ENCODE results near the gene MAN2A1. TPM values are rescaled to one million over a fixed set of nuclear protein-coding genes. Genes with fewer than 3 reads are reported as not detected.
A peak's percentile ranks its signal among the peaks of the same experiment; 100 is the strongest.

The MAN2A1 gene
- total RNA-seq, 1 experiment from 2014 or later: 78.0 TPM

DNA sequence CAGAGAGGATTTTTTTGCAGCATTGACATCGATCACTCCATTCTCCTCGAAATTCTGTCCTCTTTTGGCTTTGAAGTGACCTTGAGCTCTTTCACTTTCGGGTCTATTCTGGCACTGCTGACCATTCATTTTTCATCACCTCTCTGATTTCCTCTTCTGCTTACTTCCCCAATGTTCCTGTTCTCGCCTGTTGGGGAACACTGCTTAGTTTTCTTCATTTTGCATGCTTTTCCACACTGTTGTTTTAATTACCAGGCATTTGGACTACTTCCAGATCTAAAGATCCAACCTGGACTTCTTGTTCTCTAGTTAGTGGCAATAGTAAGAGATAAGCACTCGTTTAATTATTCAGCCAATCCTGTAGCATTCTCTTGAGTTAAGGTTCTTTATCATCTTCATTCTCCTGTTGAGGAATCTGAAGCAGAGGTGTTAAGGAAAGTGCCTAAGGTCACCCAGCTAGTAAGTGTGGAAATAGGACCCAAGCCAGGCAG lies 53.4 kb downstream of the MAN2A1 start:
- peaks cover 5% of the 10 kb centered on the region; the same call in 1 of the 2 replicates for H3K79me2 ChIP-seq (ENCODE audit: insufficient read depth, low read length)
- H3K4me1 Mint-ChIP-seq: peaks cover 72 to 75% of the 10 kb centered on the region in 2 experiments
- no peak overlapping the region for H3K4me2 ChIP-seq (ENCODE audit: insufficient read depth, insufficient read length, low read length)

More for the DNA sequence above, 53.4 kb downstream of the MAN2A1 start:
- no peaks in the 10 kb centered on the region for H3K27me3 ChIP-seq (ENCODE audit: insufficient read depth, low read length)
- Mint-ChIP-seq H3K27ac (peak overlapping the region; percentile 41 to 98 (median 95); a peak in 6 of 7 replicates), H3K9me3 (no peaks in the 10 kb centered on the region; a peak in 1 of 5 replicates), H3K4me3 (peak overlapping the region in 1 of 2 experiments; percentile 10; a peak in 1 of 5 replicates), H3K27me3 (ENCODE audit: low read depth) (no peaks in the 10 kb centered on the region), H3K36me3 (ENCODE audit: insufficient read depth in 1 of 3, low read depth in 3 of 3) (peaks cover 8 to 27% (median 11%) of the 10 kb centered on the region in 3 experiments)
- no peak overlapping the region for H2AFZ ChIP-seq (ENCODE audit: low read length)
- peaks cover 19% of the 10 kb centered on the region; the same call in 1 of the 2 replicates for H3K4me1 ChIP-seq (ENCODE audit: insufficient read depth, low read length)
- no peak overlapping the region for H2BK120ac ChIP-seq (ENCODE audit: low read depth, low read length, poor library complexity, severe bottlenecking)
- no peak overlapping the region for H3K14ac ChIP-seq (ENCODE audit: insufficient read depth, low read length)
- H4K8ac ChIP-seq (replicated peaks; ENCODE audit: insufficient read length, low read depth, low read length): no peak overlapping the region
- no CpG with 5 or more reads among the region's 5 CpGs for WGBS (ENCODE audit: extremely low coverage, insufficient read length, low lambda C conversion rate)
- TF ChIP-seq, protein P1, sequence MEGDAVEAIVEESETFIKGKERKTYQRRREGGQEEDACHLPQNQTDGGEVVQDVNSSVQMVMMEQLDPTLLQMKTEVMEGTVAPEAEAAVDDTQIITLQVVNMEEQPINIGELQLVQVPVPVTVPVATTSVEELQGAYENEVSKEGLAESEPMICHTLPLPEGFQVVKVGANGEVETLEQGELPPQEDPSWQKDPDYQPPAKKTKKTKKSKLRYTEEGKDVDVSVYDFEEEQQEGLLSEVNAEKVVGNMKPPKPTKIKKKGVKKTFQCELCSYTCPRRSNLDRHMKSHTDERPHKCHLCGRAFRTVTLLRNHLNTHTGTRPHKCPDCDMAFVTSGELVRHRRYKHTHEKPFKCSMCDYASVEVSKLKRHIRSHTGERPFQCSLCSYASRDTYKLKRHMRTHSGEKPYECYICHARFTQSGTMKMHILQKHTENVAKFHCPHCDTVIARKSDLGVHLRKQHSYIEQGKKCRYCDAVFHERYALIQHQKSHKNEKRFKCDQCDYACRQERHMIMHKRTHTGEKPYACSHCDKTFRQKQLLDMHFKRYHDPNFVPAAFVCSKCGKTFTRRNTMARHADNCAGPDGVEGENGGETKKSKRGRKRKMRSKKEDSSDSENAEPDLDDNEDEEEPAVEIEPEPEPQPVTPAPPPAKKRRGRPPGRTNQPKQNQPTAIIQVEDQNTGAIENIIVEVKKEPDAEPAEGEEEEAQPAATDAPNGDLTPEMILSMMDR (conservative IDR thresholded peaks at IDR 0.05): no peak
- H3K23me2 ChIP-seq (ENCODE audit: insufficient read length, low read depth, low read length, poor library complexity, severe bottlenecking): no peaks in the 10 kb centered on the region
- no peak for DNase-seq
- no peaks in the 10 kb centered on the region for H4K20me1 ChIP-seq (ENCODE audit: control insufficient read depth, insufficient read depth, insufficient read length)
- H3K27ac ChIP-seq (ENCODE audit: insufficient read length, low read depth, low read length): peak overlapping the region; percentile 14
- no peak overlapping the region for H2BK20ac ChIP-seq (ENCODE audit: low read depth, low read length, poor library complexity, severe bottlenecking)
- no peak overlapping the region for H4K5ac ChIP-seq (ENCODE audit: insufficient read length, low read depth, low read length)
- H3K56ac ChIP-seq (ENCODE audit: insufficient read length, low read depth, low read length): no peak overlapping the region
- H2BK12ac ChIP-seq (ENCODE audit: insufficient read length, low read depth, low read length): no peak overlapping the region
- no peaks in the 10 kb centered on the region for H3K79me1 ChIP-seq (ENCODE audit: insufficient read depth, low read depth, low read length, poor library complexity, severe bottlenecking)
- no peak overlapping the region for H3K9ac ChIP-seq (ENCODE audit: extremely low read depth, insufficient read length, low read length)
- no peak overlapping the region for H3K4ac ChIP-seq (ENCODE audit: low read depth, low read length)
- H3T11ph ChIP-seq (ENCODE audit: low read length): no peak overlapping the region
- H2BK15ac ChIP-seq (ENCODE audit: low read depth, low read length): no peak overlapping the region
- H4K91ac ChIP-seq (ENCODE audit: insufficient read length, low read depth, low read length): no peak overlapping the region
- no peak overlapping the region for H3K23ac ChIP-seq (ENCODE audit: insufficient read length, low read depth, low read length)
- no peak overlapping the region for H2AK5ac ChIP-seq (ENCODE audit: insufficient read length, low read length)
- H2BK5ac ChIP-seq (ENCODE audit: insufficient read length, low read length): no peak overlapping the region
- H3K18ac ChIP-seq (ENCODE audit: insufficient read length, low read depth, low read length): no peak overlapping the region
- no peaks in the 10 kb centered on the region for H3K9me3 ChIP-seq (ENCODE audit: control insufficient read depth, low read depth, low read length)

Data from H9 (cell line).